MM.1S (cell line): ENCODE measurements around the gene HSF2BP.
"Not testable (repeated sequence)": the region's sequence is repeated elsewhere in the genome, so short reads cannot be mapped to it uniquely, and the experiment has no call there.

Experiments
- DNase-seq: peaks from one replicate; pipeline ENCODE4 v3.0.0-alpha.2; 2015
- H2AFZ ChIP-seq: fragments of 300-600 bp; sonication (generic); 2 replicates; pipeline ENCODE4 v1.6.0; 2016; ENCODE audit warnings: antibody characterized with exemption, low read length
- H3F3A ChIP-seq: fragments of 300-600 bp; sonication (generic); 2 replicates; pipeline ENCODE4 v1.6.1; 2016; ENCODE audit warnings: mild to moderate bottlenecking, antibody characterized with exemption, low read length, moderate library complexity, mixed read lengths; ENCODE audit not compliant: insufficient read depth
- H3K27ac ChIP-seq: fragments of 300-600 bp; sonication (generic); 2 replicates; pipeline ENCODE4 v1.5.1; 2016; ENCODE audit warnings: mild to moderate bottlenecking, low read length
- H3K27me3 ChIP-seq: fragments of 300-600 bp; sonication (generic); replicated peaks from 2 replicates; pipeline ENCODE4 v1.6.0; 2016; ENCODE audit warnings: low read length; ENCODE audit not compliant: insufficient read depth
- H3K36me3 ChIP-seq: fragments of 300-600 bp; sonication (generic); replicated peaks from 2 replicates; pipeline ENCODE4 v1.6.1; 2016; ENCODE audit warnings: mild to moderate bottlenecking, low read length, mixed read lengths; ENCODE audit not compliant: insufficient read depth
- H3K4me1 ChIP-seq: fragments of 300-600 bp; sonication (generic); 2 replicates; pipeline ENCODE4 v1.6.1; 2016; ENCODE audit warnings: low read length, mixed read lengths
- H3K4me2 ChIP-seq: fragments of 300-600 bp; sonication (generic); 2 replicates; pipeline ENCODE4 v1.6.0; 2016; ENCODE audit warnings: low read depth, low read length
- H3K4me3 ChIP-seq: fragments of 300-600 bp; sonication (generic); 2 replicates; pipeline ENCODE4 v1.5.1; 2016; ENCODE audit warnings: low read length, mixed read lengths
- H3K79me2 ChIP-seq: fragments of 300-600 bp; sonication (generic); 2 replicates; pipeline ENCODE4 v1.6.1; 2016; ENCODE audit warnings: mixed run types, low read length, mixed read lengths
- H3K9ac ChIP-seq: fragments of 300-600 bp; sonication (generic); 2 replicates; pipeline ENCODE4 v1.6.1; 2016; ENCODE audit warnings: low read length, mixed read lengths
- H3K9me2 ChIP-seq: fragments of 300-600 bp; sonication (generic); replicated peaks from 2 replicates; pipeline ENCODE4 v1.6.1; 2016; ENCODE audit warnings: mild to moderate bottlenecking, low read length, mixed read lengths; ENCODE audit not compliant: insufficient read depth
- H3K9me3 ChIP-seq: fragments of 300-600 bp; sonication (generic); replicated peaks from 2 replicates; pipeline ENCODE4 v1.6.1; 2016; ENCODE audit warnings: mild to moderate bottlenecking, low read length, mixed read lengths; ENCODE audit not compliant: insufficient read depth
- H4K20me1 ChIP-seq: fragments of 300-600 bp; sonication (generic); 2 replicates; pipeline ENCODE4 v1.6.1; 2016; ENCODE audit warnings: mild to moderate bottlenecking, low read length, moderate library complexity, mixed read lengths; ENCODE audit not compliant: insufficient read depth
- EZH2 ChIP-seq: fragments of 300-600 bp; sonication (generic); optimal IDR thresholded peaks from 2 replicates; pipeline ENCODE3; 2017; ENCODE audit warnings: low read depth, mild to moderate bottlenecking, antibody characterized with exemption, low read length, mixed read lengths
- EZH2phosphoT487 ChIP-seq: fragments of 300-600 bp; sonication (generic); IDR thresholded peaks from 2 replicates; pipeline ENCODE4 v1.6.1; 2018; ENCODE audit warnings: antibody characterized with exemption, low read length
- TF ChIP-seq, protein P1 (sequence below): fragments of 300-600 bp; sonication (generic); IDR thresholded peaks from 2 replicates; pipeline ENCODE4 v1.5.1; 2016; ENCODE audit warnings: antibody characterized with exemption, low read length, mixed read lengths

HSF2BP gene

DNA sequence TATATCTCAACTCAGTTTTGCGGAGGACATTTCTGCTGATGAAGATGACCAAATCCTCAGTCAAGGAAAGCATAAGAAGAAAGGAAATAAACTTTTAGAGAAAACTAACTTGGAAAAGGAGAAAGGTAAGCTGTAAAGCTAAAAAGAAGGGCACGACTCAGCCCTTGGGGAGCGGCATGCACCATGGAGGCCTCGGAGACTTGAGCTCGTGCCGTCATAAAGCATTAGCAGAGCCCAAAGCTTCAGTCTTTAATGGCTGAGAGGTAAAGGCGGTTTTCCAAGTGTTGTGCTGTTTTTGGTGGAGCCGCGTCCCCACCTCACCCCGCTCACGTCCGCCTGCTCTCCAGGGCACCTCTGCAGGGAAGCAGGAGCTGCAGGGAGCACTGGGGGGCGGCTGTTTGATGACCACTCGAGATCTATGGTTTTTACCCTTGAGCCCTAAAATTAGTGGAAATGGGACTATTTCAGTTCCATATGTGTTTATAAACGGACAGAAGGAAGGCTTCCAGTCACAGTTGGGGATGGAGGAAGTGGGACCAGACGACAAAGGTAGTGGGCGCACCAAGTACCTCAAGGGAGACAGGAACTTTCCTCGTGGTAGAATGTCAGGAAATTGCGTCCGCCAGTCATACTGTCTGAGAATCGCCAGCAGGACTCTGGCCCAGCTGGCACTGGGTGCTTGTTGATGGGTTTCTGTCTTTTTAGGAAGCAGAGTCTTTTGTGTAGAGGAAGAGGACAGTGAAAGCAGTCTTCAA is 27.7 kb upstream of the HSF2BP start:
- Histone ChIP-seq H3K4me3 (no peak overlapping the region), H3K27me3 (no peaks in the 10 kb centered on the region), H3K9me3 (no peaks in the 10 kb centered on the region), H3F3A (no peaks in the 10 kb centered on the region), H2AFZ (no peak overlapping the region), H3K4me2 (no peak overlapping the region), H3K4me1 (no peaks in the 10 kb centered on the region), H3K9me2 (no peaks in the 10 kb centered on the region), H3K36me3 (peaks cover 24% of the 10 kb centered on the region), H3K79me2 (peaks cover 5% of the 10 kb centered on the region; the same call in 1 of the 2 replicates), H3K27ac (no peak overlapping the region), H4K20me1 (no peaks in the 10 kb centered on the region), H3K9ac (no peak overlapping the region)
- no peak for DNase-seq
- TF ChIP-seq, protein P1, sequence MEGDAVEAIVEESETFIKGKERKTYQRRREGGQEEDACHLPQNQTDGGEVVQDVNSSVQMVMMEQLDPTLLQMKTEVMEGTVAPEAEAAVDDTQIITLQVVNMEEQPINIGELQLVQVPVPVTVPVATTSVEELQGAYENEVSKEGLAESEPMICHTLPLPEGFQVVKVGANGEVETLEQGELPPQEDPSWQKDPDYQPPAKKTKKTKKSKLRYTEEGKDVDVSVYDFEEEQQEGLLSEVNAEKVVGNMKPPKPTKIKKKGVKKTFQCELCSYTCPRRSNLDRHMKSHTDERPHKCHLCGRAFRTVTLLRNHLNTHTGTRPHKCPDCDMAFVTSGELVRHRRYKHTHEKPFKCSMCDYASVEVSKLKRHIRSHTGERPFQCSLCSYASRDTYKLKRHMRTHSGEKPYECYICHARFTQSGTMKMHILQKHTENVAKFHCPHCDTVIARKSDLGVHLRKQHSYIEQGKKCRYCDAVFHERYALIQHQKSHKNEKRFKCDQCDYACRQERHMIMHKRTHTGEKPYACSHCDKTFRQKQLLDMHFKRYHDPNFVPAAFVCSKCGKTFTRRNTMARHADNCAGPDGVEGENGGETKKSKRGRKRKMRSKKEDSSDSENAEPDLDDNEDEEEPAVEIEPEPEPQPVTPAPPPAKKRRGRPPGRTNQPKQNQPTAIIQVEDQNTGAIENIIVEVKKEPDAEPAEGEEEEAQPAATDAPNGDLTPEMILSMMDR: no peak
- TF ChIP-seq EZH2phosphoT487 (no peak), EZH2 (no peak)

DNA sequence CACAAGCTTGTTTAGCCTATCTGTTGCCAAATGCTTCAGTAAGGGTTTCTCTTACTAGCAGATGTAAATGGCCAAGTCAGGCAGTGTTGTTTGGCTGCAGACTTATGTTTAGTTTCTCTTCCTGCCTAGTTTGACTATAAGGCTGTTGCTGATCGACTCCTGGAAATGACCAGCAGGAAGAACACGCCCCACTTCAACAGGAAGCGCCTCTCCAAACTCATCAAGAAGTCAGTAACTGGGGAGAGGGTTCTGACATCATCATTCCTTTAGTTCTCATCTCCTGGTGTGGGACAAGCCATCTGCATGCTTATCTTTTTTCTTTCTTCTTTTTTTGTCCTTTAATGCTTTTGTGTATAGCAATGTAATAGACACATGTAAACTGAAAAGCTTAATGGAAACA is 25.1 kb upstream of the HSF2BP start:
- no peaks in the 10 kb centered on the region for H4K20me1 ChIP-seq
- no peaks in the 10 kb centered on the region for H3F3A ChIP-seq
- no peak for TF ChIP-seq EZH2phosphoT487
- no peak for TF ChIP-seq EZH2
- TF ChIP-seq, protein P1: no peak
- no peak overlapping the region for H3K9ac ChIP-seq
- no peak overlapping the region for H3K27ac ChIP-seq
- H2AFZ ChIP-seq: no peak overlapping the region
- H3K36me3 ChIP-seq: peaks cover 24% of the 10 kb centered on the region
- H3K9me3 ChIP-seq: no peaks in the 10 kb centered on the region
- no peaks in the 10 kb centered on the region for H3K9me2 ChIP-seq
- no peak overlapping the region for H3K4me2 ChIP-seq
- peaks cover 17% of the 10 kb centered on the region for H3K79me2 ChIP-seq
- DNase-seq: no peak
- H3K4me3 ChIP-seq: no peak overlapping the region
- H3K4me1 ChIP-seq: no peaks in the 10 kb centered on the region
- H3K27me3 ChIP-seq: no peaks in the 10 kb centered on the region

DNA sequence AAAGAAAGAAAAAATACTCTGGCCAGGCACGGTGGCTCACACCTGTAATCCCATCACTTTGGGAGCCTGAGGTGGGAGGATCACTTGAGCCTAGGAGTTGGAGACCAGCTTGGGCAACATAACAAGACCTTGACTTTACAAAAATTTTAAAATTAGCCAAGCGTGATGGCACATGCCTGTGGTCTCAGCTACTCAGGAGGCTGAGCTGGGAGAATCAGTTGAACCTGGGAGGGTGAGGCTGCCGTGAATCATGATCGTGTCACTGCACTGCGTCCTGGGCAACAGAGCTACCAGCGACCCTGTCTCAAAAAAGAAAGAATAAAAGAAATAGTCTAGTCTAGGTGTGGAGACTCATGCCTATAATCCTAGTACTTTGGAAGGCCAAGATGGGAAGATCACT is 22.4 kb upstream of the HSF2BP start:
- H3K4me2 ChIP-seq: no peak overlapping the region
- H3K9ac ChIP-seq: no peak overlapping the region
- H3F3A ChIP-seq: no peaks in the 10 kb centered on the region
- H4K20me1 ChIP-seq: no peaks in the 10 kb centered on the region
- H3K4me1 ChIP-seq: no peaks in the 10 kb centered on the region
- H3K27me3 ChIP-seq: no peaks in the 10 kb centered on the region
- no peaks in the 10 kb centered on the region for H3K9me2 ChIP-seq
- peaks cover 27% of the 10 kb centered on the region for H3K79me2 ChIP-seq
- TF ChIP-seq EZH2 (no peak), EZH2phosphoT487 (no peak)
- TF ChIP-seq, protein P1: no peak
- DNase-seq: no peak
- H2AFZ ChIP-seq: no peak overlapping the region
- no peak overlapping the region for H3K4me3 ChIP-seq
- H3K36me3 ChIP-seq: peaks cover 22% of the 10 kb centered on the region
- H3K27ac ChIP-seq: no peak overlapping the region
- no peaks in the 10 kb centered on the region for H3K9me3 ChIP-seq

DNA sequence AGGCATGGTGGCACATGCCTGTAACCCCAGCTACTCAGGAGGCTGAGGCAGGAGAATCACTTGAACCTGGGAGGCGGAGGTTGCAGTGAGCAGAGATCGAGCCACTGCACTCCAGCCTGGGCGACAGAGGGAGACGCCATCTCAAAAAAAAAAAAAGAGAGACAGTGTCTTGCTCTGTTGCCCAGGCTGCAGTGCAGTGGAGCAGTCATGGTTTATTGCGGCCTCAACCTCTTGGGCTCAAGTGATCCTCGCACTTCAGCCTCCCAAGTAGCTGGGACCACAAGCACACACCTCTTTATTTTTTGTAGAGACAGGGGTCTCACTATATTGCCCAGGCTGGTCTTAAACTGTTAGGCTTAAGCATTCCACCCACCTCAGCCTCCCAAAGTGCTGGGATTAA is 21.1 kb upstream of the HSF2BP start:
- H3K27ac ChIP-seq, H3K9ac ChIP-seq, H3K9me3 ChIP-seq, H3K9me2 ChIP-seq, H3K4me3 ChIP-seq, H3K4me1 ChIP-seq, H3F3A ChIP-seq, H3K4me2 ChIP-seq, H4K20me1 ChIP-seq, H2AFZ ChIP-seq, DNase-seq, H3K27me3 ChIP-seq: not testable (repeated sequence)
- Histone ChIP-seq H3K79me2 (peaks cover 32% of the 10 kb centered on the region), H3K36me3 (peaks cover 17% of the 10 kb centered on the region)
